GM19395 (cell line): Measurements from ENCODE around the gene SP3.

Experiments
- ATAC-seq: cut with Tn5 transposase; IDR thresholded peaks from one replicate; pipeline ENCODE4 v1.9.1; 2021; ENCODE audit warnings: mild to moderate bottlenecking, moderate library complexity; ENCODE audit not compliant: unreplicated experiment

The SP3 gene

DNA sequence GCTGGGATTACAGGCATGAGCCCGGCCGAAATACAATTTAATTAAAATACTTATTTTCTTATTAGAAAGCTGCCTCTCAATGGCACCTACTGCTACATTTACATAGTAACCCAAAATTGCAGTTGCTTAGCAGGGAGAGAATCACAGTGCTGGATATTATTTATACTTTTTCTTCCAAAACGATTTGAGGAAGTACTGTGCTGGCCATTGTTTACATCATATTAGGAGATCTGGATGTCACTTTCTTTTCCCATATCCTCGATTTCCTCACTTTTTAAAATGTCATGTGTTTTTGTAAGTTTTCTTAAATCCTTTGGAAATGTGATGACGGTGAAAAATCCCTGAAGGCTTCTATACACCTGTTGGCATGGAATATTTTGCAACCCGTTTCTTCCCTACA lies 3.4 kb upstream of the SP3 start:
- no peak for ATAC-seq

GRCh38 chr2:173966274-173967098 lies 1.3 kb upstream of the SP3 start:
- no peak for ATAC-seq

GRCh38 chr2:173964565-173965371 lies 405 bp downstream of the SP3 start:
- ATAC-seq, result peak; percentile 25

DNA sequence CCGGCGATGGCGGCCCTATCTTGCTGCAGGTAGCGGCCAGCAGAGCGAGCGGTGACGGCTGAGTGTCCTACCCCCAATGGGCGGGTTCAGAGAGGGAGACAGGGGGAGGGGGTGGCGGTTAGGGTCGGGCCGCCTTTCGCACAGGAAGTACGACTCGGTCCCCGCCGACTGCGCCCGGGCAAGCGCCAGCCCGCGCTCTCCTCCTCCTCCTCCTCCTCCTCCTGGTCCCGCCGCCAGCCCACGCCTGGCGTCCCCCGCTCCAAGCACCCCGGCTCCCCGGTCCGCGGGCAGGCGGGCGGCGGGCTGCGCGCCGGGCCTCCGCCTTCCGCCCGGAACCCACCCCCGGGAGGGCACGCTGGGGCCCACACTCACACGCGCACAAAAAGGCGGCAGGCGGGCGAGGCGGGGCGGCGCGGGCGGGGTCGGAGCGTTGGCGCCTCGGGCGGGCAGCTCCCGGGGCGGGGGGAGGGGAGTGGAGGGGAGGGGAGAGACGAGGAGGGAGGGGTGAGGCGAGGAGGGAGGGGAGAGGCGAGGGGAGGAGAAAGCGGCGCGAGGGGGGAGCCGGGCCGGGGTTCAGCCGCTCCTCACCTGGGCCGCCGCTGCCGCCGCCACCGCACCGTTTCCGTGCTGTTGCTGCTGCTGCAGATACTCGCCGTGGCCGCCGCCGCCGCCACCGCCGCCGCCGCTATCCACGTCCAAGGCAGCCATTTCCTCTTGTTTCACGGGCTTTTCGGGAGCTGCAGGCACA lies 1.2 kb downstream of the SP3 start:
- peak; percentile 60 for ATAC-seq

- ATAC-seq, result peak; percentile 31
These were observed 1.8 kb downstream of the SP3 start for GRCh38 chr2:173963323-173963816.

GRCh38 chr2:173962583-173963110 lies 2.5 kb downstream of the SP3 start:
- ATAC-seq, result no peak

GRCh38 chr2:173962031-173962430 lies 3.1 kb downstream of the SP3 start:
- ATAC-seq, result no peak

DNA sequence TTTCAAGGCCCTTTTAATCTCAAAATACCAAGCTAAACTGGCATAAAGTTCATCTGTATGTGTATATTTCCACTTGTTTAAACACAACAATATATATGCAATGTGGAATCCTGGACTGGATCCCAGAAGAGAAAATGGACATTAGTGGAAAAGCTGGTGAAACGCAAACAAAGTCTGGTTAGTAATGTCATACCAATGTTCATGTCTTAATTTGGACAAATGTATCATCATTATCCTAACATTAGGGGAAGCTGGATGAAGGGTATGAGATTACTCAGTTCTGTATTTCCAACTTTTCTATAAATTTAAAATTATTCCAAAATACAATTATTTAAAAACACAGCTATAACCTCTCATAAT lies 3.8 kb downstream of the SP3 start:
- ATAC-seq, result no peak

DNA sequence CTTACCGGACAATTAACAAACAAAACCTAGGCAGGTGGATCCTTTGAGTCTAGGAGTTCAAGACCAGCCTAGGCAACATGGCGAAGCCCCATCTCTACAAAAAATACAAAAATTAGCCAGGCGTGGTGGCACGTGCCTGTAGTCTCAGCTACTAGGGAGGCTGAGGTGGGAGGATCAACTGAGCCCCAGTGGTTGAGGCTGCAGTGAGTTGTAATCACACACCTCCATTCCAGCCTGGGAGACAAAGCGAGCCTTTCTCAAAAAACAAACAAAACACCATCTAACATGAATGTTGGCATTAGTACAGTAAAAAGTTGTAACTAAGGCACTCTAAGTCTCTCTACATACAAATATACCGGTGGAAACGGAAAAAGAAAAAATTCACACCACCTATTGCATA lies 5.3 kb downstream of the SP3 start:
- no peak for ATAC-seq

DNA sequence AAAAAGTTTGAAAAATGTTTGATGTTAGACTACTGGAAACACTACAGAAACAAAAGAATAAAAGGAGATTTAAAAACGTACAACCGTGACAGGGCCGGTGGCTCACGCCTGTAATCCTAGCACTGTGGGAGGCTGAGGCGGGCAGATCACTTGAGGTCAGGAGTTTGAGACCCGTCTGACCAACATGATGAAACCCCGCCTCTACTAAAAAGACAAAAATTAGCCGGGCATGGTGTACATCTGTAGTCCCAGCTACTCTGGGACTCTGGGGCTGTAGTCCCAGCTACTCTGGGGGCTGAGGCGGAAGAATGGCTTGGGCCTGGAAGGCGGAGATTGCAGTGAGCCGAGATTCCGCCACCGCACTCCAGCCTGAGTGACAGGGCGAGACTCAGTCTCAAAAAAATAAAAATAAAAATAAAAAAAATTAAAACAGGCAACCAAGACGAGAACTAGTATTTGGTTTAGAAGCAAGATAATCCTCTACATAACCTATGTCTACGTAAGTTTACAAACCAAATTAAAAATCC lies 5.8 kb downstream of the SP3 start:
- no peak for ATAC-seq

DNA sequence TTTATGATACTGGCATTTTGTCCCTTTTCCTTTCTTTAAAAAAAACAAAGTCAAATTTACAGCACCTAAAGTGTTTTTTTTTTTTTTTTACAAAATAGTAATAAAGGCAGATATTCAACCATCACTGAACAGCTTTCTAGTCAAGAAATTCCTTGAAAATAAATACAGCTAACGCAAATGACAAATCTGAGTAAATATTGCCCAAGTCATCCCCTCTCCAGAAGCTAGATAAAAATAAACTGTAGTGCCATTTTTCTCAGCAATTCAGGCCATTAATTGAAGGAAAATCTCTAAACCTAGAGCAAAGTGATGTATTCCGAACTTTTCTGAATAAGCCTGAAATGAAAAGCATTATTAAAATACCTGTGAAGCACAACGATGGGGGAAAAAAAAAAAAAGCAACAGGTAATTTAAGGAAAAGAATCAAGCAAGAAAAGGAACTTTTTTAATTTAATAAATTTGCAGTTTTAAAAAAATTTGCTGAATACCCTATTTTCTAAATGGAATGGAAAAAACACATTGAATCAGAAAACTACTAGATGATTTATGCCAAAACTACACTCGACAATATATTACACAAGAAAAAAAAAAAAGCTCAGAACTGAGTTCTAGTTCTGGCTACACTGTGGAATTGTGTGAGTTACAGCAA lies 6.9 kb downstream of the SP3 start:
- ATAC-seq, result no peak

DNA sequence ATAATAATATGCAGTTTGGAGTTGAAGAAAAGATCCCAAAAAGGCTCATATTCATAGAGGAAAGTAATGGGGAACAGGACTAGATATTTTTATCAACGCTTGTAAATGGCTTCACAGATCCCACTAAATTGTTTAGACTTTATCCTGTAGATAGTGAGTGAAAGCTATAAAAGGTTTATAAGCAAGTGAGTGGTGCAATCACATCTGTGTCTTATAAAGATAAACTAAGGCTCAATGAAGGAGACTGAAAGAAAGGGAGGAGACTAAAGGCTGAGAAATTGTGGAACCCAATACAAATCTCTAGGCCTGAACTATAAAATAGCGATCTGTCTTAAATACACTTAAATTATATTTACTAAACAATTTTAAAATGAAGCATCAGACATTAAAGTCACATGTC lies 7.7 kb downstream of the SP3 start:
- ATAC-seq, result no peak

DNA sequence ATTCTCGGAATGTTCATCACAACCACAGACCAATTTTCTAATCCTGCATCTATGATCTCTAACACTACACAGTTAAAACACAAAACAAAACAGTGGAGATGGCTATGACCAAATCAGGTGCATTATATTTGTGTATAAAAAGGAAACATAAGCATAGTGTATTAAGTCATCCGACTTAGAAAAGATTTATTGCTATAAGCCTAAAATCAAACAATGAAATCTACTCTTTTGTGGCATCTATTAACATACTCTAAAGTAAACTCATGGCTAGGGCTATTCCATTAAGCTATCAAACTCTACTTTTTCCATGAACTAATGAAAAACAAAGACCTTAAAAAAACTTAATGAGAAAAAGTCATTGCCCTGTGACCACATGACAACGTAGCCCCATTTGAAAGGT lies 8.7 kb downstream of the SP3 start:
- no peak for ATAC-seq

DNA sequence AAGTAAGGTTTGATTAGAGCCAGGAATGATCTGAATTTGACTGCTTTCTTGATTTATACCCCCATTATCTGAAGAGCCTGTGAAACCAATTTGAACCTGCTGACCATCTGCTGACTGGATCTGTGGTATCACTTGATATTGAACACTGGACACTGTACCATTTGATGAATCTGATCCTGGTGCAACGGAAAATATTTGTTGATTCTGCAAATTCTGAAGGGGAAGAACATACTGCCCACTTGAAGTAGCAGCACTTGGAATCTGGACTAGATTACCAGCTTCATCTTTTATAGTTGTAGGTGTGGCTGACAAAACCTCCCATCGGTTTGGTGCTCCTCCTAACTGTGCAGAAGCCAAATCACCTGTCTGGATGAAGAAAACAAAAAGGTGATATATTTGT lies 9.3 kb downstream of the SP3 start:
- ATAC-seq, result no peak

DNA sequence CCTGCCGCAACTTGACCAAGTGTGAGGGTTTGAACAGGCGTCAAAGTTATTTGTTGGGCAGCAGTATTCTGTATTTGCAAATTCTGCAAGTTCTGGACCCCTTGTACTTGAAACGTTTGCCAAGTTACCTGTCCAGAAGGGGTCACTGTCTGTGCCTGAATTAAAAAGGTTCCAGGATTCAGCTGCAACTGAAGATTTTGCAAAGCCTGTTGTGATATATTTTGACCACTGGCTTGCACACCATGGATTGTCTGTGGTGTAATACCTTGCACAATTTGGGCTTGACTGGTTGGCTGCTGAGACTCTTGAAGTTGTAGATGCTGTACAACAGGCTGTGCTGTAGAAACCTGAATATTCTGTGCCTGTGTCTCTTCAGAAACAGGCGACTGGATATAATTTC lies 10.2 kb downstream of the SP3 start:
- no peak for ATAC-seq

GRCh38 chr2:173953047-173953424 lies 12.1 kb downstream of the SP3 start:
- ATAC-seq, result no peak

DNA sequence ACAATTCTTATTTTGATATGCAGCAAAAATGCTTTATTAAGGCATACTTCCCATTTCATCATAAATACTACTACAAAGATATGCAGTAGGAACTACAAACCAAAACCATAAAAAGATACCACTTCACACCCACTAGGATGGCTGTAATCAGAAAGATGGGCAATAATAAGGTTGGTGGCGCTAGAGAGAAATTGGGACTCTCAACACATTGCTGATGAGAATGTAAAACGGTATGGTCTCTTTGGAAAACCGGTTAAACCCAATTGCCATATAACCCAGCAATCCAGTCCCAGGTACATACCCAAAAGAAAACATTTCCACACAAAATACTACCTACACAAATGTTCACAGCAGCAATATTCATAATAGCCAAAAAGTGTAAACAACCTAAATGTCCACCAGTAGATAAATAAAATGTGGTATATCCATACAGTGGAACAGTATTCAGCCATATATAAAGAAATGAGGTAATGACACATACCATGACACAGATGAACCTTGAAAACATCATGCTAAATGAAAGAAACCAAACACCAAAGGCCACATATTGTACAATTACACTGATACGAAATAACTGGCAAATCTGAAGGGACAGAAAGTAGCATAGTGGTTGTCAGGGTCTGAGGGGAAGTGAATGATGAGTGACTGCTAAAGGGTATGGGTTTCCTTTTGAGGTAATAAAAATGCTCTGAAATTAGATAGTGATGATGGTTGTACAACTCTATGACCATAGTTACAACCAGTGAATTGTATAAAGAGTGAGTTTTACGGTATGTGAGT lies 12.7 kb downstream of the SP3 start:
- ATAC-seq, result no peak

DNA sequence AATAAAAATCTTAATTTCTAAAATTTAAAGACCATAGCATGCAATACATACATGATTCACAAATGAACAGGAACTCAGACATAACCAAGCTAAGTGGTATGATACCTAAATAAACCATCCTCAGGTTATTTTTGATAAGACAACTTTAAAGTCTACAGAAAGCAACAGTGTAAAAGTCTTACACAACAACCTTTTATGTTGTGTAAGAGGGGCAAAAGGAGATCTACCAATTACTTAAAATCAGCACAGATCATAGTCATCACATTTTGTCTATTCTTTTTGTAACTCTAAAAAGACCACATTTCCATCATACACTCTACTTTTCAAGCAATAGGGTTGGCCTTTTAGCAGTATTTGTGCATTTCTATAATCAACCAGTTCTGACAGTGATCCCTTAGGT lies 16.3 kb downstream of the SP3 start:
- no peak for ATAC-seq

- ATAC-seq, result no peak
These were observed 17.0 kb downstream of the SP3 start for GRCh38 chr2:173948198-173948597.

DNA sequence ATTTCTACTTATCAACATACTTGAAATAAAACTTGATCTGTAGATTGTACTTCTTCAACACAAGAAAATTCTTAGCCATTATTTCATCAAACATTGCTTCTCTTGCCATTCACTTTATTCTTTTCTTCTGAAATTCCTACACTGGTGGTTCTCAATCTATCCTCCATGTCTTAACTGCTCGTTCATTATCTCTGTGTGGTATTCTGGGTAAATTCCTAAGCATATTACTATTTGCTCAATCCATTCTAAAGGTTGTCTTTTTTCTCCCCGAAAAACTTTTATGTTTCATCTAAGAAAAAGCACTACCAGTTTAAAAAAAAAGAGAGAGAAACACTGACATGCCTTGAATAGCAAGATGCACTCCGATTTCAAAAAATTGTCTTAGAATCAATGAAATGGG lies 18.0 kb downstream of the SP3 start:
- ATAC-seq, result no peak
